Measurements from ENCODE around the gene CACNG1.

Gene CACNG1

GRCh38 chr17:67044016-67044772, at the start of gene CACNG1:
Gene CACNG1 (plus strand): TSS chr17:67044554. CDS start chr17:67044661, 107 bp downstream.
- DNase-seq (ENCODE audit: low read depth in 2 of 2), result no peak

DNA sequence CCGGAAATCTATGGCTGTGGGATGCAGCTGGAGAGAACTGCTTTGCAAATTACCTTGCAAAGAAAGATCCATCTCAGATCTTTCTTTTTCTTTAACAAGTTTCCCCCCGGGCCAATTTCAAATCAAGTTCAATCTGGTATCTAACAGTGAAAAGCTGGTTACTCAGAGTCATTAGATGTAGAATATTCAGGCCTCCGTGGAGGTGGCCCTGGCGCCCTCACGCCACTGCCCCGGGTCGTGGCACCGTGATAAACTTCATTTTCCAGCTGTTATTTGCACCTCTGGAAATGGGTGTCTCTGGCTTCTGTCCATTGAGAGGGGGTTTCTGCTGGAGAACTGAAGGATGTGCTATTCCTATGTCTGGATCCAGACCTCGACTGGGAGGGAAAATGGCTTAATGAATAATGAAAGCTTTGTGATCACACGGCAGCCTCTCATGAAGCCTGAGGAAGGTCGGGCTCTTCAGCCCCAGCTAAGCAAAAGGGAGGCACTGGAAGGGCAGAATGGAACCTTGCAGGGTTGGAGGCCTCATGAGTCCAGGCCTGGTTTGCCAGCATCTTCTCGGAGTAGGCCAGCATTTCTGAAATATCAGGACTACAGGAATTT, 49.3 kb upstream of the CACNG1 start:
- DNase-seq (ENCODE audit: low read depth in 2 of 2), result no peak

- DNase-seq (ENCODE audit: low read depth in 2 of 2), result no peak
These were observed 48.4 kb upstream of the CACNG1 start for GRCh38 chr17:66995944-66996343.

- no peak for DNase-seq (ENCODE audit: low read depth in 2 of 2)
These were observed 47.4 kb upstream of the CACNG1 start for GRCh38 chr17:66996926-66997325.

DNA sequence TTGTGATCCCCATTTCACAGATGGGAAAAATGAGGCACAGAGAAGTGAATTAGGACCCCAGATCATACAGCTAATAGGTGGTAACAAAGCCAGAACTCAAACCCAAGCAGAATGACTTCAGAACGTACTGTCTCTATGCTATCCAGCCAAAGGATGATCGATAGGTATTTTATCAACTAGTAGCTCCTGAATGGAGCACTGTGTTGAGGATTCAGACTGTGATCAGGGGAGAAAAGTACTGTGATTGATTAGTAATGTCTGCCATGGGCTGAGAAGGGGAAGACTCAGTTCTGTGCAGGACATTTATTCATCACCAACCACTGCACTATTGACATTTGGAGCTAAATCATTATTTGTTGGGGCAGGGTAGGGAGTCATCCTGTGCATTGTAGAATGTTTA, 41.1 kb upstream of the CACNG1 start:
- no peak for DNase-seq (ENCODE audit: low read depth in 2 of 2)

- no peak for DNase-seq (ENCODE audit: low read depth in 2 of 2)
These were observed 40.2 kb upstream of the CACNG1 start for GRCh38 chr17:67004181-67004580.

DNA sequence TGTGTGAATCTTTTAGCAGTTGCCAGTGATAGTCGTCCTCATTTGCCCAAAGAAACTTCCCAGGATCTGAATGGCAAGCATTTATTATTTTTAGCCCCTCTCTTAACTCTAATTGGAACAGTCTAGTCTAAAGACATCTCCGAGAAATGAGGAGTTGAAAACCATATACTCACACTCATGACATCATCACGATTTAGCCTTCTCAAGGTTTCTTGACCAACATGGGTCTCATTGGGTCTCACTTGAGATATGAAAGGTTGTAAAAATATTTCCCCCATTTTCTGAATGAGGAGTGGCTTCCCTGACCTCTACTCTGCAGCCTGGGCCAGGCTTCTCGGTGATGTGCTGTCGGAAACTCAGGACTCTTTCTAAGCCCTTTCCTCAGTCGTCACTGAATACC, 37.1 kb upstream of the CACNG1 start:
- no peak for DNase-seq (ENCODE audit: low read depth in 2 of 2)

GRCh38 chr17:67008101-67008500, 36.3 kb upstream of the CACNG1 start:
- DNase-seq (ENCODE audit: low read depth in 2 of 2), result no peak

- no peak for DNase-seq (ENCODE audit: low read depth in 2 of 2)
These were observed 32.7 kb upstream of the CACNG1 start for GRCh38 chr17:67011527-67012175.

GRCh38 chr17:67013891-67014290, 30.5 kb upstream of the CACNG1 start:
- no peak for DNase-seq (ENCODE audit: low read depth in 2 of 2)

DNA sequence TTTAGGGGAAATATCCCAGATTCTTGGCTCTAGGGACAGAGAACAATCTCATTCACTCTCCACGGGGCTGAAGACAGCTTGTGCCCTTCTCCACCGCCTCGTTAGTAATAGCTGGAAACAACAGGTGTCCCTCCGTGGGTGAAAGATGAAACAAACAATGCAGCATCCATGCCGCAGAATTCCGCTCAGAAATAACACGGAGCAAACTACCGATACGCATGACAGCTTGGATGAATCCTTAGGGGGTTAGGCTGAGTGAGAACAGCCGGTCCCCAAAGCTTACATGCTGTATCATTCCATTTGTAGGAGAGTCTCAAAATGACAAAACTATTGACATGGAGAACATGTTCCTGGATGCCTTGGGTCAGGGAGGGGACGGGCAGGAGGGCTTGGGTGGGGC, 29.4 kb upstream of the CACNG1 start:
- no peak for DNase-seq (ENCODE audit: low read depth in 2 of 2)

GRCh38 chr17:67016039-67016762, 28.2 kb upstream of the CACNG1 start:
- no peak for DNase-seq (ENCODE audit: low read depth in 2 of 2)

DNA sequence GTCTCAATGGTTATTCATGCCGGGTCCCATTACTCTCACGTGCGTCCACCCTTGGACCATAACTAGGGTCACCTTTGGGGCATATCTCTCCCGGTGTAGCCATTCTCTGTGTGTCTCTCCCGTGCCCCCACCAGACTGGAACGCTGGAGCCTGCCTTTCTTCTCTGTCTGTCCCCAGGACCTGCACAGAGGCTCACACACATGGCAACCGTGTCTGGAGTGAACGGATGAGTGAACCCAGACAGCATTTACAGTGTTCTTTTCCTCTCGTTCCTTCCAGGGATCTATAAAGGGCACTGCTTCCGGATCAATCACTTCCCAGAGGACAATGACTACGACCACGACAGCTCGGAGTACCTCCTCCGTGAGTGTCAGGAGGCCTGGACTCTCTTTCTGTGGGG, 26.4 kb upstream of the CACNG1 start:
- no peak for DNase-seq (ENCODE audit: low read depth in 2 of 2)

DNA sequence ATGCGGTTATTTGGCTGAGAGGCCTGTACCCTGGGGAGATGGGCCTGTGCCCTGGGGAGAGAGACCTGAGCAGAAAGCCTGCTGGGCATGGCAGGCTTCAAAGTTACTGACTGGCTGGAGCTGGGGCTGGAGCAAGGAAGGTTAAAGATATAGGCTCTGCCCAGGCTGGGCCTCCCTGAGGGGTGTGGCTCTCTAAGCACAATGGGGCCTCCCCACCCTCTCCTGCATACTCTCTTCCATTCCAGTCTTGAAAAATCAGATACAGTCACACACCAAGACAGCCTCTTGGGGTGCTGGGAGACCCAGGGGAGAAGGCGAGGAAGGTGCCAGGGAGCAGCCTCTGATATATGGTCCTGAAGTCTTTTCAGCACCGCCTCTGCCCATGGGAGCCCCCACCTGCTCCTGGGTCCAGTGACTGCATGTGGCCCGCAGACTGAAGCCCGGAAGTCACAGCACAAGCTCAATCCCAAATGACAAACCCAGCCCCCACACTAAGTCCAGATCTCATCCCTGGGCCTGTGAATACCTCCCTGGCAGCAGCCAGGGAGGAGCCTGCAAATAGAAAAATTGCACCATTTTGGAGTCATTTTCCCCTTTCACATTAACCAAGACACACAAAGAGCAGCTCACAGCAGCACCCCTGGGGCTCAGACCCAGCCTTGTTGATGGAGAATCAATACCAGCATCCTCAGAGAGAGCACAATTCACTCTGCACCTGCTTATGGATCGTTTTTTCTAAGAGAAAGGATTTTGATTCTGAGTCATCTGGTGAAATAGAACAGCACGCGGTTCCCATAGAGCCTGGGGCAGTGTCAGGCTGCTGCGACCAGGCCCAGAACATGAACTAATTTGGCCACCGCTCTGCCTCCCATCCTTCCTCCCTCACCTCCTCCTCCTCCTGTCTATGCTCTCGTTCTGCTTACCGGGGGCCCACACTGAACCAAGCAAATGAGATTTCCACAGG, 25.6 kb upstream of the CACNG1 start:
- no peak for DNase-seq (ENCODE audit: low read depth in 2 of 2)

GRCh38 chr17:67019809-67020208, 24.5 kb upstream of the CACNG1 start:
- DNase-seq (ENCODE audit: low read depth in 2 of 2), result no peak

DNA sequence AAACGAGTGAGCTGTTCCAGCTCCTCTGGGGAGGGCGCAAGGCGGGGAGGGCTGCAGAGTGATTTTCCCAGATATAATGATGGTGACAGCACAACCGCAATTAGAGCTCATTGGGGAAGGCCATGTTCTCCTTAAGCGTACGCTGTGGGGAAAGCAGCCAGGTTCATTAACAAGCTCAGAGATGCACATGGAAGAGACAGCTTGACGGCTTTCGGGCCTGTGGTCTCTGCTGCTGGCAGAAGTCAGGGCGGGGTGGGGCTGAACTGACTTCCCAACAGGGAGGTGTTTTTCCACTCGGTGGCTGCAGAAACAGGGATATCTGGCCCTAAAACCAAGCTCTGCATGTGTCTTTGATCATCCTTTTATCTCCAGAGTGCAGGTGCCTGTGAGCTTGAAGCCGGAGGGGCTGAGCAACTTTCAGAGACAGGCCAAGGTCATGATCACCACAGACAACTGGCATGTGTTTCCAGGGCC, 24.0 kb upstream of the CACNG1 start:
- no peak for DNase-seq (ENCODE audit: low read depth in 2 of 2)

DNA sequence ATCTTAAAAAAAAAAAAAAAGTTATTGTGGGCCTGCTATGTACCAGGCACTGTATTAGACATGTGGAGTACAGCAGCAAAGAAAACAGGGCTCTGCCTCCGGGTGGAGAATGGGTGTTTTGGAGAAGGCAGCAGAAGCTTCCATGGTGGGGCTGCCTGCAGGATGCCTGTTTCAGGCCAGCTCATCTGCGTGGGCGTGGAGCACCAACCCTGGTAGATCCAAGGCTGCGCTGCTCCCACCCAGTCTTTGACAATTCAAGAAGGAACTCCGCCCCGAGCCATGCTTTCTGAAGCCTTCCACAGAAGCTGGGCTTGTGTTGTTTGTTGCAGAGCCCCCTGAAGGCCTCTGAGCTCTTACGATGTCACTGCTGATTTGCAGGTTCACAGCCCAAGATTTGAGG, 23.2 kb upstream of the CACNG1 start:
- no peak for DNase-seq (ENCODE audit: low read depth in 2 of 2)

GRCh38 chr17:67021743-67022450, 22.5 kb upstream of the CACNG1 start:
- DNase-seq (ENCODE audit: low read depth in 2 of 2), result no peak

DNA sequence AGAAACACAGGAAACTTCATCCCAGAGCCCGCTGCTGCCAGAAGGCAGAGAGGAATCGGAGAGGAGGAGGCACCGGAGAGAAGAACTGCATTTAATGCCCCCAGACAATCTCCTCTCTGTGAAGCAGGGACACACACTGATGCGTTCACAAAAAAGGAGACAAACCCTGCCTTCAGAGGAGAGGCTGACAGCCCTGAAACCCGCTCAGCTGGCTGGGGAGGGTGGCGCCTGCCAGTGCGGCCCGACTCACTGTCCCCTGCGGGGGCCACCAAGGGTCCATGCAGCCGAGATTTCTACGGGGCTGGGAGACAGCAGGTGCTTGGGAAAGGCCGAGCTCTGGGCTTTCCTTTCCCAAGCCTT, 21.9 kb upstream of the CACNG1 start:
- DNase-seq (ENCODE audit: low read depth in 2 of 2), result no peak

GRCh38 chr17:67024736-67025135, 19.6 kb upstream of the CACNG1 start:
- no peak for DNase-seq (ENCODE audit: low read depth in 2 of 2)
